Activated naive CD4-positive, alpha-beta T cell treated with anti-CD3 and anti-CD28 coated beads, Interleukin-2, amount 10 ng/mL, durations not matched to agents 7 days and 5 days (primary cell): ENCODE results near the gene CLIC5.

Experiments
- CTCF ChIA-PET: fragments of 350-600 bp; sonication (Branson Sonifier 250); formaldehyde crosslinking; loops from one replicate; lab custom pipeline; 2021; ENCODE audit warnings: antibody characterized with exemption; lab: Charles Lee
- DNase-seq: peaks from one replicate; pipeline ENCODE4 v3.0.0-alpha.2; 2020
- H3K27ac Mint-ChIP-seq: one replicate; pipeline ENCODE4 v1.8.0; 2021; ENCODE audit warnings: mild to moderate bottlenecking, moderate library complexity, mixed read lengths
- H3K27me3 Mint-ChIP-seq: one replicate; pipeline ENCODE4 v1.8.0; 2021; ENCODE audit warnings: mild to moderate bottlenecking, mixed read lengths
- H3K36me3 Mint-ChIP-seq: one replicate; pipeline ENCODE4 v1.8.0; 2021; ENCODE audit warnings: mixed read lengths
- H3K4me1 Mint-ChIP-seq: one replicate; pipeline ENCODE4 v1.8.0; 2021; ENCODE audit warnings: mixed read lengths
- H3K4me3 Mint-ChIP-seq: one replicate; pipeline ENCODE4 v1.8.0; 2021; ENCODE audit warnings: mild to moderate bottlenecking, moderate library complexity, mixed read lengths
- H3K9me3 Mint-ChIP-seq: one replicate; pipeline ENCODE4 v1.8.0; 2021; ENCODE audit warnings: mixed read lengths

The CLIC5 gene

DNA sequence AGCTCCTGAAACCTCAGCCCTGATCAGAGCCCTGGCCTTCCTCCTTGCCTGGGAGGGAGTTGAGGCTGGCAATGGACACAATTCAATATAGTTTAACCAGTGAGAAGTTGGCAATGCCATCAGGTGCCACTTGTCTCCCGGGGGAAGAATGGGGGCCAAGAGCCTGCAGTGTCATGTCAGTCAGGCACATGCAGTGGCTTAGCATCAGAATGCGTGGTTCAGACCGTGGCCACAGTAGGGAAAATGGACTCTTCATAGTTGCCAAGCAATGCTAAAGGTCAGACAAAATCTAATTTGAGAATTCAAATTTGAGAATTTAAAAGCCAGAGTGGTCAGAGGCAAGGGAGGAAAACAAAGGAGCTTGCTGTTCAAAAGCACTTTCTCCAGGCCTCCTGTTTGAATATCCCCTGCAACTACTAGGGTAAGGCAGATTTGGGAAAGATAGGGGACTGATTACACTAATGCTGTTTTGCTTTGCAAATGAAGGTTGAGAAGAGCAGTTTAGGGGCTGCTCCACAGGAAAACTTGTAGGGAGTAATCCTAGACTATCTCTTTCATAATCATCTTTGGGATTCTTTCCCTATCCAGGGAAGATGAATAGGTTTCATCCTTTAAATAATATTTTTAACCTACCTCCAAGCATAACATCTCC is 33.1 kb upstream of the CLIC5 start:
- Mint-ChIP-seq H3K27ac (no peak overlapping the region), H3K27me3 (peaks cover 8% of the 10 kb centered on the region), H3K36me3 (no peaks in the 10 kb centered on the region), H3K4me1 (peaks cover 11% of the 10 kb centered on the region), H3K4me3 (no peak overlapping the region), H3K9me3 (no peaks in the 10 kb centered on the region)
- CTCF ChIA-PET: no interaction called here
- no peak for DNase-seq

DNA sequence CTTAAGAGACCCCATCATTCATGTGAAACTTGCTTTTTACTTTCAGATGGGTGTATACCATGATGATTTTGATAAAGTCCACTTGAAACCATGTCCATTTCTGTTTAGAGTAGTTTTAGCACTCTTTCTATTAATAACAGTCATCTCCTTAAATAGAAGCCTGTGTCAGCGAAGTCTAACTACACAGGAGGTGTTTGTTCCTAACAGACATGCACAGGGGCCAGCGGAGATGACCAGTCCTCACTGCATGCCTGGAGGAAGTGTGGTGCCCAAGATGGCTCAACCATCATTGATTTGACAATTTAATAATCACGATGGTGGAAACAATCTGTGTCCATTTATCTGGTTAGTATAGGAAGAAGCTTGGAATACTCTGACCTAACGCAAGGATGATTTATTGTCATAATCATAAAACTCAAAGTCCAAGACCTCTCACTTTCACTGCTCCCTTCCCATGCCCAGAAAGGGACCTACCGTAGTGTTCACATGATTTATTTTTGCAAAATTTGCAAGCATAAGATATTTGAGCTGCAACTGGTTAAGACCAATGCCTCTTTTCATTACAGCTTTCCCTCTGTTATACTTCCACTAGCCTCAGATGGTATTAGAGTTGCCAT is 31.0 kb upstream of the CLIC5 start:
- H3K4me3 Mint-ChIP-seq: no peak overlapping the region
- CTCF ChIA-PET: interaction anchor here (0.8 kb wide), 1 partner anchor 124 kb away, joined by 3 read pairs; no protein-coding TSS in a partner anchor
- peaks cover 8% of the 10 kb centered on the region for H3K27me3 Mint-ChIP-seq
- H3K36me3 Mint-ChIP-seq: no peaks in the 10 kb centered on the region
- H3K27ac Mint-ChIP-seq: no peak overlapping the region
- H3K4me1 Mint-ChIP-seq: no peaks in the 10 kb centered on the region
- no peak for DNase-seq
- H3K9me3 Mint-ChIP-seq: no peaks in the 10 kb centered on the region

DNA sequence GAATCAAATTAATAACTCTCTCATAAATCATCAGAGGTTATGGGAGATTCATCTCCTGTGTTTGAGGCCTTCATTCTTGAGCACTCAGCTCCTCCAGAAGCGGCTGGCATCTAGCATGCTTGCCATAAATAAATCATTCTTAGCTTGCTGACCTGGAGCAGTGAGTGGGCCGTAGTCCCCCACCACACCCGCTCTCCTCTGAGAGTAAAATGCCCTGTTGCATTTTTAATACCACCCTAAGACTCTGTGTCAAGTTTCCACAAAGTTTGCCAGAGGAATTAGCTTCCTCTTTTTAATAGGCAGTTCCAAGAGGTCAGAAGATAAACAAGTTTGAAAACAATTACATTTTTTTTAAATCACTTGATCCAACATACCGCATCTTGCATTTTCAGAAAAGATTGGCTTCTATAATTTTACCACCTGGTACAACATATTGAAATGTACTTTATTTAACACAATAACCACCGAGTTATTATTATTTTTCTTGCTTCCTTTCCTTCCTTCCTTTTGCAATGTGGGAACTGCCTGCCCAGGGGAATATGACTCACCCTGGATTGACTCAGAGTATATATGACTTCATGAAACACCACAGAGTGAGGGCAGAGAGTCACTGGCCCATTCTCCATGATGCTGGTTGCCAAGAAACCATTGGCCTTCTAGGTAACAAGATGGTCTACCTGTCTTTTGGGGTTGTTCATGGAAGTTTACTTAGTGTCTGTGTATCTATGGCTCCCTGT is 29.4 kb upstream of the CLIC5 start:
- CTCF ChIA-PET: no interaction called here
- no peaks in the 10 kb centered on the region for H3K4me1 Mint-ChIP-seq
- H3K36me3 Mint-ChIP-seq: no peaks in the 10 kb centered on the region
- no peak overlapping the region for H3K27ac Mint-ChIP-seq
- H3K9me3 Mint-ChIP-seq: no peaks in the 10 kb centered on the region
- peaks cover 8% of the 10 kb centered on the region for H3K27me3 Mint-ChIP-seq
- no peak overlapping the region for H3K4me3 Mint-ChIP-seq
- DNase-seq: no peak

DNA sequence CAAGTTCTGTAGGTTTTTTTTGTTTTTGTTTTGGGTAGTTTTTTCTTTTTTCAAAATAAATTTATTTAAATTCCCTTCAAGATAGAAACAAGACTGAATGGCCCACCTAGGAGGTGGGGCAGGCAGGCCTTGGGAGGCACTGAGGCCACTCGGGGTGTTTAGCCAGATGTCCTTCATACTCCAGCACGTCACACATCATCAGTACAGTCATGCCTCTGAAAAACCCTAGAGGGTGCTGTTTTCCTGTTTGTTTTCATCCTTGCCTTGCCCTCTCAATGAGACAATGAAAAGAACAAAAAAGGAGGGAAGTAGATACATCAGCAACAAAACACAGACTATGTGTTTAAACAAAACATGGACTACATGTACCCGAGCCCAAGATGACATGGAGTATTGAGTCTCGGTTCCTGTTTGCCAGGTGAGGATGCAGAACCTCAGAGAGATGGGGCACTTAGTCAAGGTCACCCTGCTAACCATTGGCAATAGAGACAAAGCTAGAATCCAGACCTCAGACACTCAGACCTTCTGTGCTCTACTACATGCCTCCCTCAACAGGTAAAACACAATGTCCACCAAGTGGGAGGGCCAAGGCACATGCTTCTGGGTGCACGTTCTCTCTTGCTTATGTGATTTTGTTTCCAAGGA is 26.8 kb upstream of the CLIC5 start:
- Mint-ChIP-seq H3K27ac (no peak overlapping the region), H3K36me3 (no peaks in the 10 kb centered on the region), H3K27me3 (peaks cover 4% of the 10 kb centered on the region), H3K9me3 (no peaks in the 10 kb centered on the region), H3K4me3 (no peak overlapping the region), H3K4me1 (no peaks in the 10 kb centered on the region)
- DNase-seq: peak; percentile 25
- CTCF ChIA-PET: no interaction called here

DNA sequence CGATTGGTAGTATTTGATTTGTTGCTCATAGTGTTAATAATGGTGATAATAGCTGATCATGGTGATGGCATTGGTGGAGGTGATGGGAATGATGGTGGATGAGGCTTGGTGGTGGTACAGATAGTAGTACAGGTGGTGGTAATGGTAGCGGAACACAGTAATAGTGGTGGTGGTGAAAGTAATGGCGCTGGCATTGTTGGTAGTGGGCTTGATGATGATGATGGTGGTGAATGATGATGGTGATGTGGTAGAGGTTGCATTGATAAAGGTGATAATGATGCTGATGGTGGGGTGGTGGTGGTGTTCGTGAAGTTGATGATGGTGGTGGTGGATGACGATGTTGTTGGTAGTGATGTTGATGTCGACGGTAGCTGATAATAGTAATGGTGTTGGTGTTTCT is 24.6 kb upstream of the CLIC5 start:
- Mint-ChIP-seq H3K4me3 (no peak overlapping the region), H3K4me1 (no peaks in the 10 kb centered on the region), H3K36me3 (no peaks in the 10 kb centered on the region), H3K9me3 (no peaks in the 10 kb centered on the region), H3K27me3 (no peaks in the 10 kb centered on the region), H3K27ac (no peak overlapping the region)
- CTCF ChIA-PET: interaction anchor here (1.0 to 2.4 kb wide), 3 partner anchors 50 to 370 kb away, joined by 3 to 13 read pairs (median 9); no protein-coding TSS in a partner anchor
- no peak for DNase-seq

DNA sequence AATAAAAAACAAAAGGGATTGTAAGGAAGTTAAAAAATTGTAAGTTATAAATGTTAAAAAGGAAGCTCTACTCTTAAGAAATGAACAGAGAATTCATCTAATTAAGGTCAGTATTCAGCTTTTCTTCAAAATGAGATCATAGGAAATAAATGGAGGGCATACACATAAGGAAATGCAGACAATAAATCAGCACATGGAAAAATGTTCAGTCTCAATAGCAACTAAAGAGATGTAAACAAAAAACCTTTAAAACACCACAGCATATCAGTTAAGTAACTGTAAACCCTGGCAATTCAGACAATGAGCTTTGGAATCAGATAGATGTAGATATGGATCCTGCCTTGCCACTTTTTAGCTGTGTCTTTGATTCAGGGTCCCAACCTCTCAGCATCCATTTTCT is 24.0 kb upstream of the CLIC5 start:
- Mint-ChIP-seq H3K9me3 (no peaks in the 10 kb centered on the region), H3K27me3 (no peaks in the 10 kb centered on the region), H3K36me3 (no peaks in the 10 kb centered on the region), H3K27ac (no peak overlapping the region), H3K4me3 (no peak overlapping the region), H3K4me1 (no peaks in the 10 kb centered on the region)
- no peak for DNase-seq
- CTCF ChIA-PET: interaction anchor here (2.4 kb wide), 1 partner anchor 109 kb away, joined by 13 read pairs; no protein-coding TSS in a partner anchor

DNA sequence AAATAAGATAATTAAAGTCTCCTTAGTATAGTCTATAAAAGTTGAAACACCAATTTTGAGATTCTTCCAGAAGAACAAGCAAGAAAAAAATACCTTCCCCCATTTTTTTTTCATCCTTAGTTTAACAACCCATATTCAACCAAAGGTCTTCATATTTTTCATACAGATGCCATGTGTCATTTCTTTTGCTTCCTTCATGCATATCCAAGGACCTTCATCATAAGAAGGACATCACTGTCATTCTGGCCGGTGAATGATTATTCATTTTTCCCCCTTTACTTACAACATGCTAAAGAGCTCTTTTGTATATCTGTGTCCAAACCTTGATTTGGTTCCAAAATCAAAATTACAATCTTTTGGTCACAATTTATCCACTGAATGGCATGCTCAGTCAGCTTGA is 21.3 kb upstream of the CLIC5 start:
- H3K9me3 Mint-ChIP-seq: no peaks in the 10 kb centered on the region

DNA sequence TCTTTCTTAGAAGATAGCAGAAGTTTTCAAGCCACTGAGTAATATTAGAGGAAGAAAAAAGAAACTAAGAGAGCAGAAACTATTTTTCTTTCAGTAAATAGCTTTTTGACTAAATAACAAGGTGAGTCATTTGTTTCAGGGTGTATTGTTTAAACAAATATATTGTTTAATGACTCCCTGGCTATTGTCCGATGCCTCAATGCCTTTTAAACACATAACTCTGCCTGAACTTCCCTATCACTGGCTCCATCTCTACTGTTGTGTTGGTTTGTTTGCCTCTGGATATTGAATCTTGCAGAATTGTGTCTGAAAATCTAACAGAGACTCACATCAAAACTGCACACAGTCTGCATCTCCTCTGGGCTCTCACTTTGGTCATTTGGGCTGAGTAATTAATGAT is 19.6 kb upstream of the CLIC5 start:
- H3K4me3 Mint-ChIP-seq: no peak overlapping the region
- no peak for DNase-seq
- CTCF ChIA-PET: no interaction called here
- peaks cover 3% of the 10 kb centered on the region for H3K27me3 Mint-ChIP-seq
- no peak overlapping the region for H3K27ac Mint-ChIP-seq
- H3K9me3 Mint-ChIP-seq: no peaks in the 10 kb centered on the region
- H3K4me1 Mint-ChIP-seq: no peaks in the 10 kb centered on the region
- H3K36me3 Mint-ChIP-seq: no peaks in the 10 kb centered on the region

More for the DNA sequence above, 21.3 kb upstream of the CLIC5 start:
- H3K36me3 Mint-ChIP-seq: no peaks in the 10 kb centered on the region
- CTCF ChIA-PET: no interaction called here
- no peaks in the 10 kb centered on the region for H3K4me1 Mint-ChIP-seq
- no peak overlapping the region for H3K4me3 Mint-ChIP-seq
- no peak overlapping the region for H3K27ac Mint-ChIP-seq
- no peak for DNase-seq
- H3K27me3 Mint-ChIP-seq: no peaks in the 10 kb centered on the region

DNA sequence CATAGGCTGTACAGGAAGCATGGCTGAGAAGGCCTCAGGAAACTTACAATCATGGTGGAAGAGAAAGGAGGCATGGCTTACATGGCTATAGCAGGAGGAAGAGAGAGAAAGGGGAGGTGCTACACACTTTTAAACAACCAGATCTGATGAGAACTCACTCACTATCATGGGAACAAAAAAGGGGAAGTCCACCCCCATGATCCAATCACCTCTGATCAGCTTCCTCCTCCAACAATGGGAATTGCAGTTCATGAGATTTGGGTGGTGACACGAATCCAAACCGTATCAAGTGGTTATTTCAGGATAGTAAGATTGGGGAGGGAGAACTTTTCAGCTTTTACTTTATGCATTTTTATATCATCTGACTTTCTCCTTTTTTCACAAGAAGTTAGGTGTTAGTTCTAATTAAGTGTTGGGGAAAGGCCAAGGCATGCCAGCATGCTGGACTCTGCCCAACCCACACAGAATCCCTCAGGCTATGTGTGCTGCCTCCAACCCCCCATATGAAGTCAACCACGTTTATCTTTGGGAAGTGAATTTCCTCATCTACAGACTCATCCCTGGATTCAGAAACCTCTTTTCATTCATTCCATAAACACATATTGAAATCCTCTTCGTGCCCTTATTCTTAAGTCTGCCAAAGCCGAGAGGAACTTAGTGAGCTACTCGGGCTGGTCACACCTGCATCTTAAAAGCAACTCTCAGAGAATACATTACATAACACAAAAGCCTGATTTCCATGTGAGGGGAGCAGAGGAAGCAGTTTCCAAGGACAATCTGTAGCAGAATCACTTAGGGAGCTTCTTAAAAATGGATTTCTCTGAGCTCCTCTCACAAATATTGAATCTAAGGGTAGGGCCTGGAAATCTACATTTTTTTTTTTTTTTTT is 16.7 kb upstream of the CLIC5 start:
- H3K9me3 Mint-ChIP-seq: no peaks in the 10 kb centered on the region
- CTCF ChIA-PET: no interaction called here
- H3K27ac Mint-ChIP-seq: no peak overlapping the region
- H3K36me3 Mint-ChIP-seq: no peaks in the 10 kb centered on the region
- no peaks in the 10 kb centered on the region for H3K4me1 Mint-ChIP-seq
- peaks cover 4% of the 10 kb centered on the region for H3K27me3 Mint-ChIP-seq
- no peak overlapping the region for H3K4me3 Mint-ChIP-seq
- DNase-seq: no peak

DNA sequence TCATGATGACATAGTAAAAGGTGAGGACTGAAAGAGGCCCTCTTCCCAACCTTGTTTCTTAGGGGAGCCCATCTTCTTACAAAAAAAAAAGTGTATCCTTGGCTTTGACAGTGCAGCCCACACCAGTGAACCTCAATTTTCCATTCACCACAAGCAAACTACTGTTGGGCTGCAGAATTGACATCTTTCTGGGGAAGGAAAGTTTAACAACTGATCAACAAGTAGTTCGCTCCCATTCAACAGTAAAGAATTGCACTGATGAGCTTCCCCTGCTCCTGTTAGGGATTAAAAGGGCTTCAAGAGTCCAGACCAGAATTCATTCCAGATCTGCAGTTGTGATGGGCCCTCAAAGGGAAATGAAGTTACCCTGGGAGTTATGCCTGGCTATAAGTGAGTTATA is 13.9 kb upstream of the CLIC5 start:
- no peaks in the 10 kb centered on the region for H3K9me3 Mint-ChIP-seq
- H3K27me3 Mint-ChIP-seq: peaks cover 8% of the 10 kb centered on the region
- H3K4me3 Mint-ChIP-seq: no peak overlapping the region
- CTCF ChIA-PET: interaction anchor here (0.7 kb wide), 1 partner anchor 144 kb away, joined by 5 read pairs; no protein-coding TSS in a partner anchor
- no peaks in the 10 kb centered on the region for H3K4me1 Mint-ChIP-seq
- H3K36me3 Mint-ChIP-seq: no peaks in the 10 kb centered on the region
- no peak overlapping the region for H3K27ac Mint-ChIP-seq
- DNase-seq: no peak

DNA sequence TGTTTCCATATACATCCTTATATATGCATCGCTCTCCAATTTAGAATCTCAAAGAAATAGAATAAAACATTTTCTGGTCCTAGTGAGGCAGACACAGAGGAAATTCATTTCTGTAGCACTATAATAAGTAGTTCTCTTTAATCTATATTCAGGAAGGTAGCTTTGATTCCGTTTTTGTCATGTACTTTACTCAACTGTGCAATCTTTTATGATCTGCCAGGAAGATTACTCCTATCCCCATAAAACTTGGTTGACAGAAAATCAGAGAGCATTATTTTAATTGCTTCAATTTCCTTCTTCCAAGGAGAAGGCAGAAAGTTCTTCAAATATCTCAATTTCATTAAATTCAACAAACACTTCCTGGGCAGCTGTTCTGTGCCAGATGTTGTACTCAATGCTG is 10.6 kb upstream of the CLIC5 start:
- no peak overlapping the region for H3K27ac Mint-ChIP-seq
- no peaks in the 10 kb centered on the region for H3K4me1 Mint-ChIP-seq
- CTCF ChIA-PET: no interaction called here
- no peaks in the 10 kb centered on the region for H3K9me3 Mint-ChIP-seq
- H3K27me3 Mint-ChIP-seq: peaks cover 13% of the 10 kb centered on the region
- no peaks in the 10 kb centered on the region for H3K36me3 Mint-ChIP-seq
- no peak for DNase-seq
- H3K4me3 Mint-ChIP-seq: no peak overlapping the region

DNA sequence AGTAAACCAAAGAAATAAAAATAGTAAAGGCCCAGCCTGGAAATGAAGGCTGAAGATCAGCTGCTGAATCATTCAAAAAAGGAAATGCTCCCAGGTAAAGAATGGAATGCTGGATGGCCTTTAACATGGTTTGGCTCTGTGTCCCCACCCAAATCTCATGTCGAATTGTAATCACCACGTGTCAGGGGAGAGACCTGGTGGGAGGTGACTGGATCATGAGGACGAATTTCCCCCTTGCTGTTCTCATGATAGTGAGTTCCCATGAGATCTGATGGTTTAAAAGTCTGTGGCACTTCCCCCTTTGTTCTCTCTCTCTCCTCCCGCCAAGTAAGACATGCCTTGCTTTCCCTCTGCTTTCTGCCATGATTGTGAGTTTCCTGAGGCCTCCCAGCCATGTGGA is 9.9 kb upstream of the CLIC5 start:
- H3K27ac Mint-ChIP-seq: no peak overlapping the region
- H3K36me3 Mint-ChIP-seq: no peaks in the 10 kb centered on the region
- DNase-seq: no peak
- no peaks in the 10 kb centered on the region for H3K4me1 Mint-ChIP-seq
- CTCF ChIA-PET: no interaction called here
- H3K9me3 Mint-ChIP-seq: no peaks in the 10 kb centered on the region
- H3K27me3 Mint-ChIP-seq: peaks cover 13% of the 10 kb centered on the region
- no peak overlapping the region for H3K4me3 Mint-ChIP-seq

DNA sequence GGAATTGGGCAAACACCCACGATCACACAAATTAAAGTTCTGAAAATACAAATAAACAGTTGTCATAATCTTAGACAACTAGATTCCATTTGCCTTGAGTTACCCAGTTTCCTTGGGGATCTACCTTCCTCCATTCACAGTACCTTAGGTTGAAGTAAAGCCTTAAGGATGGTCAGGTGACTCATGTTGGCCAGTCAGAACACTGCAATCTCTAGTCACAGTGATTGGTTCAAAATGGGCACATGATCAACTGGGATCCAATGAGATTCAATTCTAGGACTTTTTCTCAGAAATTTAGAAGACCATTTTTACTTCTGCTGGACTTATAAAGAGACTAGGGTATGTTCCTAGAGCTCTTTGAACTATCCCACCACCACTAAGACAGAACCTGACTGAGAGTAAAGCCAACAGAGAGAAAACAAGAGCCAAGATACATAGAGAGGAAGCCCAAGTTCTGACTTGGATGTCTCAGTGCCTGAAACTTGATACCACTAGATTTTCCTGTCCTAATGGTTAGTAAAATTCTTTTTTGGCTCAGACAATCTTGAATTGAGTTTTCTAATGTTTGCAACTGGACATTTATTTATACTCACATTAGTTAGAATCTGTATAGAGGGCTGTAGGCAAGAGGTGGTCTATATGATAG is 8.6 kb upstream of the CLIC5 start:
- Mint-ChIP-seq H3K4me1 (no peaks in the 10 kb centered on the region), H3K4me3 (no peak overlapping the region), H3K27ac (no peak overlapping the region), H3K36me3 (no peaks in the 10 kb centered on the region), H3K27me3 (peaks cover 9% of the 10 kb centered on the region), H3K9me3 (no peaks in the 10 kb centered on the region)
- DNase-seq: no peak
- CTCF ChIA-PET: no interaction called here
